HG02970 (cell line): Measurements from ENCODE around the gene IP6K3.

Experiments
- ATAC-seq: cut with Tn5 transposase; IDR thresholded peaks from one replicate; pipeline ENCODE4 v1.9.1; 2021; ENCODE audit warnings: mild to moderate bottlenecking, moderate library complexity, moderate number of reproducible peaks; ENCODE audit not compliant: unreplicated experiment, low FRiP score

IP6K3 gene

GRCh38 chr6:33744001-33744848, 2.5 kb downstream of the IP6K3 start:
- ATAC-seq = no peak

GRCh38 chr6:33742837-33743236, 3.9 kb downstream of the IP6K3 start:
- ATAC-seq = no peak

- ATAC-seq = no peak
Observed at GRCh38 chr6:33742092-33742491, 4.6 kb downstream of the IP6K3 start.

GRCh38 chr6:33740794-33741193, 5.9 kb downstream of the IP6K3 start:
- no peak for ATAC-seq

- no peak for ATAC-seq
Observed at GRCh38 chr6:33740204-33740608, 6.5 kb downstream of the IP6K3 start.

GRCh38 chr6:33739571-33739970, 7.1 kb downstream of the IP6K3 start:
- ATAC-seq = no peak

- ATAC-seq = no peak
Observed at GRCh38 chr6:33738879-33739278, 7.8 kb downstream of the IP6K3 start.

GRCh38 chr6:33738153-33738552, 8.6 kb downstream of the IP6K3 start:
- no peak for ATAC-seq

GRCh38 chr6:33737267-33738026, 9.3 kb downstream of the IP6K3 start:
- ATAC-seq = no peak

GRCh38 chr6:33735216-33735615, 11.5 kb downstream of the IP6K3 start:
- no peak for ATAC-seq

- no peak for ATAC-seq
Observed at GRCh38 chr6:33733709-33734007, 13.0 kb downstream of the IP6K3 start.

- no peak for ATAC-seq
Observed at GRCh38 chr6:33732817-33733708, 13.6 kb downstream of the IP6K3 start.

- ATAC-seq = no peak
Observed at GRCh38 chr6:33732385-33732784, 14.3 kb downstream of the IP6K3 start.

- ATAC-seq = no peak
Observed at GRCh38 chr6:33731751-33732282, 14.9 kb downstream of the IP6K3 start.

GRCh38 chr6:33731035-33731434, 15.7 kb downstream of the IP6K3 start:
- no peak for ATAC-seq

GRCh38 chr6:33730611-33731010, 16.1 kb downstream of the IP6K3 start:
- ATAC-seq = no peak

- ATAC-seq = no peak
Observed at GRCh38 chr6:33729059-33729458, 17.6 kb downstream of the IP6K3 start.

GRCh38 chr6:33728438-33728837, 18.3 kb downstream of the IP6K3 start:
- no peak for ATAC-seq

- no peak for ATAC-seq
Observed at GRCh38 chr6:33727932-33728331, 18.8 kb downstream of the IP6K3 start.

GRCh38 chr6:33727126-33727525, 19.6 kb downstream of the IP6K3 start:
- no peak for ATAC-seq

- ATAC-seq = no peak
Observed at GRCh38 chr6:33726696-33727095, 20.0 kb downstream of the IP6K3 start.
